ENCODE data around the gene PLA2G12B.
"Not testable (repeated sequence)": the region's sequence is repeated elsewhere in the genome, so short reads cannot be mapped to it uniquely, and the experiment has no call there.

The PLA2G12B gene, protein sequence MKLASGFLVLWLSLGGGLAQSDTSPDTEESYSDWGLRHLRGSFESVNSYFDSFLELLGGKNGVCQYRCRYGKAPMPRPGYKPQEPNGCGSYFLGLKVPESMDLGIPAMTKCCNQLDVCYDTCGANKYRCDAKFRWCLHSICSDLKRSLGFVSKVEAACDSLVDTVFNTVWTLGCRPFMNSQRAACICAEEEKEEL

DNA sequence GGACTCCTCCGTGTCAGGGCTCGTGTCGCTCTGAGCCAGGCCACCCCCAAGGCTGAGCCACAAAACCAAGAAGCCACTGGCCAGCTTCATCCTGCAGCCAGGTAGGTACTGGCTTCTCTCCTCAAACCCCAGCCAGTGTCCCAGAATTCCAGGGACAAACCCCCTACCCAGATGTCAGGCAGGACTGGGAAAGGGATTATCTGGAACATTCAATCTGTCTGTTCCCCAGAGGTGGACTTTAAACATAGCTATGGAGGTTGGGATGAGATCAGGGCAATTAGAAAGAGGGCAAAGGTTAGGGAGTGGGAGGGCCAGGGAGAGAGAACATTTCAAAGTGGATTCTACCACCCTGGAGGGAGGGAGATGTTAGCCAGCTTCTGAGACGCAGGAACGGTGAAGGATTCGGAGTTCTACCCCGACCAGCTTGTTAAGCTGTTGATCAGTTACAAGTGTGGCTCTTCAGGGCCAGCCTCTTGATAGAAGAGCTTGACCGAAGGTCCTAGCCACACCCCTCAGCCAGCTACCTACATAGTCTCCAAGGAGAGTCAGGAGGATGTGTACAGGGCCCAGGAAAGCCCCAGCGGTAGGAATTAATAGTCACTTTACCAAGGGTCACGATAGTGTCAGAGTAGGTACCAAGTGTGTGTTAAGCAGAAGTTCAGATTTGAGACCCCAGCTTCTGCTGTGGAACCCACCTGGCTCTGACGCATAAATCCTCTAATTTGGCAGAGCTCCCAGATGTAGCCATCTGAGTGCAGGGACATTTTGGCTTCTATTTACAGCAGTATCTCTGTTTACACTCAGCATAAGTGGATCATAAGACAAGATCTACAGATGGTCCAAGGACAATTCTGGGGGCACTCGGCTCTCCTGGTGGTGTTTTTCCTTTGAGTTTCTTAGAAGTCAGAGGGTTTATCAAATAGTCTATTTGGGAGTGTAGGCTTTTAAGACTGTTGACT lies at the start of gene PLA2G12B:
PLA2G12B (minus strand) TSS at position 211 of the 959 bp plus-strand sequence; CDS start at position 90, 121 bp downstream.
- no peak for DNase-seq

DNA sequence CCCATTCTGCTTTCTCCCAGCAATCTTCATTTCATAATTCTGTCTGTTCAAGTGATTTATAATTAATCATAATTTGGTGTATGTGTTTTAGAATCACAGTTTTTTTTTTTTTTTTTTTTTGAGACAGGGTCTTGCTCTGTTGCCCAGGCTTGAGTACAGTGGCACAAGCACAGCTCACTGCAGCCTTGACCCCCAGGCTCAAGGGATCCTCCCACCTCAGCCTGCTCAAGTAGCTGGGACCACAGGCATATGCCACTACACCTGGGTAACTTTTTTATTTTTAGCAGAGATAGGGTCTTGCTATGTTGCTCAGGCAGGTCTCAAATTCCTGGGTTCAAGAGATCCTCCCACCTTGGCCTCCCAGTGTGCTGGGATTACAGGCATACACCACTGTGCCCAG lies 49.2 kb upstream of the PLA2G12B start:
- no peak for DNase-seq

DNA sequence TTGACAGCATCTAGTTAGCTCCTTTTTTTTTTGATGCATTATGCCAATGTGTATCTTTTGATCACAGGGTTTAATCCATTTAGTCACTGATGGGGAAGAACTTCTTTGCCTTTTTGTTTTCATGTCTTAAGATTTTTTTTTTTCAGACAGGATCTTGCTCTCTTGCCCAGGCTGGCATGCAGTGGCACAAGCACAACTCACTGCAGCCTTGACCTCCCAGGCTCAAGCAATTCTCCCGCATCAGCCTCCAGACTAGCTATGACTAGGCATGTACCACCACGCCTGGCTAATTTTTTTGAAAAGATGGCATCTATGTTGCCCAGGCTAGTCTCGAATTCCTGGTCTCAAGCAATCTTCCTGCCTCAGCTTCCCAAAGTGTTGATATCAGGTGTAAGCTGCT lies 46.4 kb upstream of the PLA2G12B start:
- no peak for DNase-seq

DNA sequence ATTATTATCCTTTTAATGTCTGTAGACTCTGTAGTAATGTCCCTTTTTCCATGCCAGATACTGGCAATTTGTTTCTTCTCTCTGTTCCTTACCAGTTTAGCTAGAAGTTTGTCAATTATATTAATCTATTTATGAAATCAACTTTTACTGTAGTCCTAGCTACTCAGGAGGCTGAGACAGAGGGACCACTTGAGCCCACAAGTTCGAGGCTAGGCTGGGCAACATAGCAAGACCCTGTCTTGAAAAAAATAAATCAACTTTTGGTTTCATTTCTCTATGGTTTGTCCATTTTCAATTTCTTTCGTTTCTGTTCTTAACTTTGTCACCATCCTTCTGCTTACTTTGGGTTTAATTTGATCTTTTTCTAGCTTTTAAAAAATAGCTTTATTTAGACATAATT lies 42.5 kb upstream of the PLA2G12B start:
- no peak for DNase-seq

DNA sequence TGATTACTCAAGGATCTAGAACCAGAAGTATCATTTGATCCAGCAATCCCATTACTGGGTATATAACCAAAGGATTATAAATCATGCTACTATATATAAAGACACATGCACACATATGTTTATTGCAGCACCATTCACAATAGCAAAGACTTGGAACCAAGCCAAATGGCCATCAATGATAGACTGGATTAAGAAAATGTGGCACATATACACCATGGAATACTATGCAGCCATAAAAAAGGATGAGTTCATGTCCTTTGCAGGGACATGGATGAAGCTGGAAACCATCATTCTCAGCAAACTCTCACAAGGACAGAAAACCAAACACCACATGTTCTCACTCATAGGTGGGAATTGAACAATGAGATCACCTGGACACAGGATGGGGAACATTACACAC lies 40.9 kb upstream of the PLA2G12B start:
- not testable (repeated sequence) for DNase-seq

DNA sequence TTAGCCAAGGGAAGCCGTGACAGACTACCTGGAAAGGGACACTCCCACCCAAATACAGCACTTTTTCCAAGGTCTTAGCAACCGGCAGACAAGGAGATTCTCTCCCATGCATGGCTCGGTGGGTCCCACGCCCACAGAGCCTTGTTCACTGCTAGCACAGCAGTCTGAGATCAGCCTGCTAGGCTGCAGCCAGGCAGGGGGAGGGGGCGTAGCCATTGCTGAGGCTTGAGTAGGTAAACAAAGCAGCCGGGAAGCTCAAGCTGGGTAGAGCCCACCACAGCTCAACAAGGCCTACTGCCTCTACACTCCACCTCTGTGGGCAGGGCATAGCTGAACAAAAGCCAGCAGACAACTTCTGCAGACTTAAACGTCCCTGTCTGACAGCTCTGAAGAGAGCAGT lies 35.2 kb upstream of the PLA2G12B start:
- DNase-seq, result not testable (repeated sequence)

DNA sequence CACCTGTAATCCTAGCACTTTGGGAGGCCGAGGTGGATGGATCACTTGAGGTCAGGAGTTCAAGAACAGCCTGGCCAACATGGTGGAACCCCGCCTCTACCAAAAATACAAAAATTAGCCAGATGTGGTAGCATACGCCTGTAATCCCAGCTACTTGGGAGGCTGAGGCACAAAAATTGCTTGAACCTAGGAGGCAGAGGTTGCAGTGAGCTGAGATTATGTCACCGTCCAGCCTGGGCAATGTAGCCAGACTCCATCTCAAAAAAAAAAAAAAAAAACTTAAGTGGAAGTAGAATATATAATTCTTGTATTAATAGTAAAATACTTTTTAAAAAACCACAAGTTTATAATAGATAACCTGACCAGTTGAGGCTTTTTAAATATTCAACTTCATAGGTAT lies 30.0 kb upstream of the PLA2G12B start:
- DNase-seq, result not testable (repeated sequence)

DNA sequence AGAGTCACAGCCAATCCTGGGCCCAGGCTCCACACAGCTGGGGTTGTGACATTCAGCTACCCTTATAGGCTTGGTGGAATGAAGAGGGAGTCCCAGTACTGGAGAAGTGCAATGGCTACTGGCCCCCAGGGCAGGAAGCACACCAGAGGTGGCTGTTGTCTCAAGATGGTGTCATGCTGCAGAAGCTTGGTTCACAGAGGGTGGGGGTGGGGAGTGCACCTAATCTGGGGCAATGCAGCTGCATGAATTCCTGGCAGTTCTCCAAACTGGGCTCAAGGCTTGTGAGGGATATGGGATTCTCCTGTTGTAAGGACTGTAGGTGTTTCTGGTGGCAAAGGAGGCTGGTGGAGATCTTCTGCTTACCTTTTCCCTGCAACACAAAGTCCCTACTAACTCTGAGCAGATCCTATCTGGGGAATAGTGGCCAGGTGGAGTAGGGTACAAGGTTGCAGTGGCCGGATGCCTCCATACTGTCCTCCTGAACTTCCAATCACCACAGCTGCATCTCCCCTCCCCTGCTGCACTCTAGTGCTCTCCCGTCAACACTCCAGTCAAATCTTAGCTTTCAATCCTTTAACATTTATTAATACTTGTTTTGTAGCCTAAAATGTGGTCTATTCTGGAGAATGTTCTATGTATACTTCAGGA lies 27.4 kb upstream of the PLA2G12B start:
- DNase-seq, result no peak

DNA sequence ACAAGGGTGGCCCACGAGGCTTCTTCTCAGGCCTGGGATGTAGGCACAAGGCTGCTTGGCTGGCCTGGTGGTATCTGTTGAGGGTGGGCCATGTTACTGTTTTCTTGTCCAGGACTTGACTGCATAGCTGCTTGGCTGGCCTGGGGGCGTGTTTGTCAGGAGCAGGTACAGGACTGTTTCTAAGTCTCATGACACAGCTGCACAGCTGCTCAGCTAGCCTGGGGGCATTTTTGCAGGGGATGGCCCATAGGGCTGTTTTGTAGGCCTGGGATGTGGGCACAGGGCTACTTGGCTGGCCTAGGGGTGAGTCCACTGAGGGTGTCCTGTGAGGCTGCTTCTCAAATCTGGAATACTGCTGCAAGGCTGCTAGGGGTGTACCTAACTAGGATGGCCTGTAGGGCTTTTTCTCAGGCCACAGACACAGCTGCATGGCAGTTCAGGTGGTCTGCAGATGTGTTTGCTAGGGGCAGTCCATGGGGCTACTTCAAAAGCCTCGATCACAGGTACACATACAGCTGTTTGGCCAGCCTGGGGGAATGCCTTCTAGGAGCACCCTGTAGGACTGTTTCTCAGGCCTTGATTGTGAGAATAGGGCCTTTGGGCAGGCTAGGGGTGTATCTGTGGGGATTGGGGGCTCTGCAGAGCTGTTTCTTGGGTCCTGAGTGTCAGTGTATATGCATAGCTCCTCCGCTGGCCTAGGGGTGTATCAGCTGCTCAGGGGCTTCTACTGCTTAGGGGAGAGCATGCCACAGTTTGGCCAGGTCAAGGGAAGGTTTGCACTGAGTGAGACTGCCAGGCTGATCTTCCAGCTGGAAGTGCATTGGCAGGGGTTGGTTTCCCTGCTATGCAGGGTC lies 26.6 kb upstream of the PLA2G12B start:
- no peak for DNase-seq

DNA sequence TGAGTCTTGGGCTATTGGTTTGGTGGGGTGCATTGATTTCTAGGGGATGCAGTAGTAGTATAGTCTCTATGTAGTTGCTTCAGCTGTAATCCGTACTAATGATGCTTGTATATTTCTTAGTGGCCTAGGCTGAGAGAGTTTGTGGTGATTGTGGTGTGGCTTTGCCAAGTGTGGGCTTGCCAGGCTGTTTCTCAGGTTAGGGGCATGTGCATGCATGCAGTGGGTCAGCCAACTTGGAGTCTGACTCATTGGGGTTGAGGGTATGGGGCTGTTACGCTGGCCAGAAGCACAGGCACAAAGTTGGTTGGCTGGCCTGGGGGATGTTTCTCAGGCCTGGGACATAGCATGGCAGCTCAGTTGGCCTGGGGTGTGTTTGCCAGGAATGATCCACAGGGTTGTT lies 25.7 kb upstream of the PLA2G12B start:
- DNase-seq, result no peak

DNA sequence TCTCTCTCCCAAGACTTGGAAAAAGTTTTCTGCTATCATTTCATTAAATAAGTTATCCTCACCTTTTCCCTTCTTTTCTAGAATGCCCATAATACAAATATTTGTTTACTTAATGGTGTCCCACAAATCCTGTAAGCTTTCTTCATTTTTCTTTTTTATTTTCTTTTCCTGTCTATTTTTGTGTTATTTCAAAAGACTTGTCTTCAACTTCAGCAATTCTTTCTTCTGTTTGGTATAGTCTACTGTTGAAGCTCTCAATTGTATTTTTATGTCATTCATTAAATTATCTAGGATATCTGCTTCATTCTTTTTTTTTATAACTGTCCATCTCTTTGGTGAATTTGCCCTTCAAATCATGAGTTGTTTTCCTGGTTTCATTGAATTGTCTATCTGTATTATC lies 25.1 kb upstream of the PLA2G12B start:
- no peak for DNase-seq

DNA sequence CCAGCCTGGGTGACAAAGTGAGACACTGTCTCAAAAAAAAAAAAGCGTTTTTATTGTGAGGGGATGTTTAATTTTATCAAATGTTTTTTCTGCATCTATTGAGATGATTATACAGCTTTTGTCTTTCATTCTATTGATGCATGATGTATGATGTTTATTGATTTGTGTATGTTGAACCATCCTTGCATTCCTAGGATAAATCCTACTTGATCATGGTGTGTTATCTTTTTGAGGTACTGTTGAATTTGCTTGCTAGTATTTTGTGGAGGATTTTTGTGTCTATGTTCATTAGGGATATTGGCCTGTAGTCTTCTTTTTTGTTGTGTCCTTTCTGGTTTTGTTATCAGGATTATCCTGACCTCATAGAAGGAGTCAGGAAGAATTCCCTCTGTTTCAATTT lies 22.3 kb upstream of the PLA2G12B start:
- no peak for DNase-seq

DNA sequence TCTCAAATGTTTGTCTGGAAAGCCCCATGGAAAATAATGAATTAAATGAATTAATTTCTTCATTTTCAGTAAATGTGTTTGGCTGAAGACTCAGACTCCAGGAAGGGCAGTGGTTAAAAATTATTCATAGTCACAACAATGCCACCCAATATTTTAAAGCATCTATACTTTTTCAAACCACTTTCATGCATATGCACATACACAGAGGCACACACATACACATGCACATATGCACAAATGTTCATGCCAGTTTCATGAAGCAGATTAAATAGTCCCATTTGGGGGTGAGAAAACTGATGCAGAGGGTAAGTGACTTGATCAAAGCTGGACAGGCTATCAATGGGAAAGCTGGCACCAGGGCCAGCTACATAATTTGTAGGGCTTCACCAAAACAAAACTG lies 1.4 kb upstream of the PLA2G12B start:
- DNase-seq, result no peak

DNA sequence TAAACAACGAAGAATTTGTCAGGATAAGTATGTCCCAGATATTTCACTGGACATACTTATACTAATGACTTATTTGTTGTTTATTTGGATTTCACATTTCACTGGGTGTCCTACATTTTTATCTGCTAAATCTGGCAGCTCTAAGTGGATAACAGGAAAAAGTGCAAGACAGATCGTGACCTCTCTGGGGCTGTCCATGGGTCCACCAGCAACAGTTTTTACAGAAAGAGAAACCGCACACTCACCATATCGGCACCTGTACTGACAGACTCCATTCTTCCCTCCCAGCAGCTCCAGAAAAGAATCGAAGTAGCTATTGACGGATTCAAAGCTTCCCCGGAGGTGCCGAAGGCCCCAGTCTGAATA lies 393 bp downstream of the PLA2G12B start:
- DNase-seq, result no peak

DNA sequence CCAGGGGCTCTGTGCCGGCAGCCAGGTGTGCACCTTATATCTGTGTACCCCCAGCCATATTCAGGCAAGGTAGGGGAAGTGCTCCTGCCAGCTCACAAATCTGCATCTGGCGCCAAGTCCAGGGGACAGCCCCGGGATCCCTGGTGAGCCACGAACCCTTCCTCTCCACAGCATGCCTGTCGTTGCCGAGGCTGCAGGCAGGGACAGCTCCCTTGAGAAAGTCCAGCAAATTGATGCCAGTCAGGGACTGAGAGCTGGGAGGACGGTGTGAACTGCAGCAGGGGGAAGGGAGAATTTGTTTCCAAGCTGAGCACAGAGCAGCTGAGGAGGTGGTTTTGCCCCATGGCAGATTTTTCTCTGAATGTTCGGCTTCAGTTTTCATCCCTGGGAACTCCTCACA lies 919 bp downstream of the PLA2G12B start:
- no peak for DNase-seq

DNA sequence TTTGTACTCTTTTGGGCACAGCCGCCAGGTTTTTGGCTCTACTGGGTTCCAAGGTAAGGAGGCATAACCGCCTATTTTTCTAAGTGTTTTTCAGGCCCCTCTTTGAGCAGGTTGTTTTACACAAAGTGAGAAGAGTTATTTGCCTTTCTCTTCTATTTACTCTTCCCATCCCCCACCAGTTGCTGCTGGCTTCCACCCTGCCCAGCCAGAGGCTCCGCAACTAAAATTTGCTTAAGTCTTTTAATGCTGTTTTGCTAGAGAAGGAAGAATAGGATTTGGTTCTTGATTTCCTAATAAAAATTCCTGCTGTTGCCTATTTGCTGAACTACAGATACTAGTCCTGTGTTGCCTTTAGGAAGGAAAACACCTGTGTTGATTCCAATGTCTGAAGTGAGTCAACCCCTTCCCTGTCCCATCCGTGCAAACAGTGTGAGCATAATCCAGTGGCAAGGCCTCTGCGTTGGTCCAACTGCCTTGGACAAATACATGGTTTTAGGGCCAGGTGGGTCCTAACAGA lies 1.9 kb downstream of the PLA2G12B start:
- DNase-seq, result no peak

DNA sequence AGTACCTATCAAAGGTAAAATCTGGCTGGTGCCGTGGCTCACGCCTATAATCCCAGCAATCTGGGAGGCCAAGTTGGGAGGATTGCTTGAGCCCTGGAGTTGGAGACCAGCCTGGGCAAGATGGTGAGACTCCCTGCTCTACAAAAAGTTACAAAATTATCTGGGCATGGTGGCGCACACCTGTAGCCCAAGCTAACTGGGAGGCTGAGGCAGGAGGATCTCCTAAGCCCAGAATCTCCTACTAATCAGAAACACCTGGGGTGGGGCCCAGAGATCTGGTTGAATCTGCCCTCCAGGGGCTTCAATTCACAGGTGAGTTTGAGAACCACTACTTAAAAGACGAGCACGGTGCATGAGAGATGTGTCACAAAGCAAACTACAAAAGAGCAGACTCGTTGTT lies 2.4 kb downstream of the PLA2G12B start:
- DNase-seq, result no peak

DNA sequence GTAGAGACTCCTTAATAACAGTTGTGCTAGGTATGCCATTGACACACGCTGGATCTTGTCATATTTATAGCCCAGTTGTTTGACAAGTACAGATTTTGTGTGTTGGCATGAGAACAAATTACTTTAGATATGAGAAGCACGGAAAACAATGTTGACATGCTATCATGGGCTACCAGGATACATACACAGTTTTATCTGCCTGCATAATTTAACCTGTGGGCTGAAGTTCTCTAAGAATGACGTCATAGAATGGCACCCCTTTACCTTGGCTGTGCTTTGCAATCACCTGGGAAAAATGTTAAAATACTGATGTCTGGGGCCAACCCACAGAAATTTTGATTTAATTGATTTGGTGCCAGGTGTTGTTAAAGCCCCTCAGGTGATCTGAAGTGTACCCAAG lies 2.8 kb downstream of the PLA2G12B start:
- DNase-seq, result no peak

DNA sequence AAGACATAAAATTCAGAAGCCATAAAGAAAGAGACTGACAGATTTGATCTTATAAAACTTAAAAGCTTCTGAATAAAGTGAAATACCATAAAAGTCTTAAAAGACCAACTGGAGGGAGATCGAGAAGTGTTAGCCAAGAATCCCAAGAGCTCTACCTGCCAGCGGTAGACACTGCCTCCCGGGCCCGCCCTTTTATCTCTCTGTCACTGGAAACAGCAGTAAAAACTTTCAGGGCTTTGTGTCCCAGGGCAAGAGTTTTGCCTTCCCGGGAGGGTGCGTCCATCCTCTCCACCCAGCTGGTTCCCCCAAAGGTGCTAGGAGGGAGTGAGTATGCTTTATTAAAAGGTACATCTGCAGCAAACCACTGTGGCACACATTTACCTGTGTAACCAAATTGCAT lies 5.8 kb downstream of the PLA2G12B start:
- no peak for DNase-seq

DNA sequence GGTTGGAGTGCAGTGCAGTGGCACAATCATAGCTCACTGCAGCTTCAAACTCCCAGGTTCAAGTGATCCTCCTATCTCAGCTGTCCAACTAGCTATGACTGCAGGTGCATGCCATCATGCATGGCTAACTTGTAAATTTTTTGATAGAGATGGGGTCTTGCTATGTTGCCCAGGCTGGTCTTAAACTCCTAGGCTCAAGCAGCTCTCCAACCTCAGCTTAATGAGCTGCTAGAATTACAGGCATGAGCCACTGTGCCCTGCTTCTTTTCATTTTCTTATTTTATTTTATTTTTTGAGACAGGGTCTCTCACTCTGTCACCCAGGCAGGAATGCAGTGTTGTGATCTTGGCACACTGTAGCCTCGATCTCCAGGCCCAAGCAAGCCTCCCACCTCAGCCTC lies 7.6 kb downstream of the PLA2G12B start:
- DNase-seq, result no peak

DNA sequence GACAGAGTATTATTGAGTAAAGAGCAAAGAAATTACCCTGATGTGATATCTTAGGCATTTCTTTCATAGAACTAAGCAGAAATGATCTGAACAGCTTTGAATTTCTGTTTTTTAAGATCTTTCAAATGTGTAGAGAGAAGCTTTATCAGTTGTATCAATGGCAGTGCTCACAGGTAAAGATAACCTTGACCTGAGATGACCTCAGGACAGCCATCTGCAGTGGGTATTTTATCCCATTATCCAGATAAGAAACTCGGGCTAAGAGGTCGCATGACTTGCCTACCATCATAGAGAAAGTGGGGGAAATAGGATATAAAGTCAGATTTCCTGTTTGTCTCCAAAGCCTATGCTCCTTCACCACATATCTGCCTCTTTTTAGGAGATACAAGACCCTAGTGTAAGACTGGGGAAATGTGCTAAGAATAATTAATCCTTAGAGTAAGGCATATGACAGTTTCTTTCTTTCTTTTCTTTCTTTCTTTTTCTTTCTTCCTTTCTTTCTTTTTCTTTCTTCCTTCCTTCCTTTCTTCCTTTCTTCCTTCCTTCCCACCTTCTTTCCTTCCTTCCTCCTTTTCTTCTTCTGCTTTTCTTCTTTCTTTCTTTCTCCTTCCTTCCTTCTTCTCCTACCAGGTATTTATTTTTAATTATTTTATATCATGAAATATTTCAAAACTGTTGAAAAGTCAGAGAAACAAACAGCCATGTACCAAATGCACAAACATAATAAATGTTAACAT lies 10.9 kb downstream of the PLA2G12B start:
- no peak for DNase-seq

DNA sequence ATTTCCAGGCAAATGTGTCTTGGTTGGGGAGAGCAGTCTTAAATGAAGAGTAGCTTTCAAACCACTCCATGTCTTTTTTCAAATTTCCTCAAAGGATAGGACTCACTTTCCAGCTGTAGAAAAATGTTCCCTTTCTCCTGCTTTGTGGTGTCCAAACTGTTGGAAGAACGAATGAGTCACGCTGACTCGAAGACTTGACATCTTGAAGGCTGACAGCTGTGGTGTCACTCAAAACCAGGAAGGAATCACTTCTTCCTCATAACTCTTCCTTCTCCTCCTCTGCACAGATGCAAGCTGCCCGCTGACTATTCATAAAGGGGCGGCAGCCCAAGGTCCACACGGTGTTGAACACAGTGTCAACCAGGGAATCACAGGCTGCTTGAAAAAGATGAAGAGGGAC lies 19.2 kb downstream of the PLA2G12B start:
- DNase-seq, result no peak

Measured in stimulated activated CD4-positive, alpha-beta T cell treated with anti-CD3 and anti-CD28 coated beads, Interleukin-1b, Interleukin-23, amount 100 ng/mL, for 48 hours (primary cell).